GM10847 (cell line): ENCODE measurements around the gene GLOD4.
A peak's percentile ranks its signal among the peaks of the same experiment; 100 is the strongest.

Experiments
- POLR2A ChIP-seq: IDR thresholded peaks from 2 replicates; pipeline ENCODE4 v1.6.1; 2011; ENCODE audit not compliant: insufficient read length; ENCODE audit errors: extremely low read depth

Gene GLOD4

GRCh38 chr17:746181-746580 lies 35.9 kb downstream of the GLOD4 start:
- TF ChIP-seq POLR2A: no peak

GRCh38 chr17:745406-745805 lies 36.7 kb downstream of the GLOD4 start:
- no peak for TF ChIP-seq POLR2A

GRCh38 chr17:744937-745336 lies 37.1 kb downstream of the GLOD4 start:
- no peak for TF ChIP-seq POLR2A

DNA sequence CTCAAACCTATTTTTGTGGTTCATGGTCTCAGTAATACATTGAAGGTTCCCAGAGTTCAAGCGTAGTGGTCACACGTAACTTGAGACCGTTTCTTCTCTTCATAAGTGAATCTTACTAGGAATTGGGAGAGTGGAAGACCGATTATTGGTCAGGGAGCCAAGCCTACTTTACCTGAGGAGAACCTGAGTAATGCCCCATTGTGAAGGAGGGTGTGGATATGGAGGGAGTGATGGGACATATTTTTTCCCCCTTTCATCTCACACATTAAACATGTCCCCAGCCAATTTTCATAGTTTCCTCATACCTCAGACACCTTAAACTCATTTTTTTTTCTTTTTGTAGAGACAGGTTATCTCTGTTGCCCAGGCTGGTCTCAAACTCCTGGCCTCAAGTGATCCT lies 38.9 kb downstream of the GLOD4 start:
- no peak for TF ChIP-seq POLR2A

- TF ChIP-seq POLR2A: no peak
Measured at GRCh38 chr17:742147-742793, 39.8 kb downstream of the GLOD4 start.

- no peak for TF ChIP-seq POLR2A
Measured at GRCh38 chr17:740240-741017, 41.7 kb downstream of the GLOD4 start.

- TF ChIP-seq POLR2A: no peak
Measured at GRCh38 chr17:737561-738113, 44.4 kb downstream of the GLOD4 start.

- no peak for TF ChIP-seq POLR2A
Measured at GRCh38 chr17:733743-734142, 48.3 kb downstream of the GLOD4 start.

GRCh38 chr17:732902-733720 lies 49.0 kb downstream of the GLOD4 start:
- TF ChIP-seq POLR2A: no peak

DNA sequence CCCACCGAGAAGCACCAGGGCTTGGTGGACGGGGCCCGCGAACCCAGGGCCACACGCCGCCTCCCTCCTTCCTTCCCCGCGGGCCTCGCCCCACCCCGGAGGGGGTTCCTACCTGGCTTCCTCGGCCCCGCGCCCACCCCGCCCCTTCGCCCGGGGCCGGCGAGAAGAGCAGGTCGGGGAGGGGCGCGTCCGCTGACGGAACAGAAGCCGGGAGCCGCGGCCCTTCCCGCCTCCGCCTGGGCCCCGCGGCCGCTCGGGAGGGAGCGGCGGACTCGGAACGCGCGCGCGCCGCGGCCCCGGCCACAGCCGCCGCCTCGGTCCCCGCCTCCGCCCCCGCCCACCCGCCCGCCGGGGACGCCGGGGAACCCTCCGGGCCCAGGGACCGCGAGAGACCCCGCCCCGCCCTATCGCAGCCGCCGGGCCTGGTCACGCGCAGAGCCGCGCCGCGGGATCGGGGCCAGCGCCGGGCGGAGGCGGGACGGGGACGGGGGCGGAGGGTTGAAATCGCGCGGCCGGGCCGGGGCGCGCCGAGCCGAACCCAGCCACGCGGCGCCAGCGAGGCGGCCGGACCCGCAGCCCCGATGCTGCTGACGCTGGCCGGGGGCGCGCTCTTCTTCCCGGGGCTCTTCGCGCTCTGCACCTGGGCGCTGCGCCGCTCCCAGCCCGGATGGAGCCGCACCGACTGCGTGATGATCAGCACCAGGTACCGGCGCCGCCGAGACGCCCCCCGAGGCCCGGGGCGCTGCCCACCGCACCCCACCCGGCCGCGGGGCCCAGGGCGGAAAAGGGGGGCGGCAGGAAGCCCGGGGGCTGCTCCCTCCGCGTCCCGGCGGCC lies 49.8 kb downstream of the GLOD4 start, which contains the start of gene TLCD3A:
Gene TLCD3A, plus strand, starts transcription at position 530 of the 835 bp plus-strand sequence. Its CDS starts 52 bp downstream, at position 582.
- peak; percentile 29 for TF ChIP-seq POLR2A

- TF ChIP-seq POLR2A: no peak
Measured at GRCh38 chr17:731644-732066, 50.4 kb downstream of the GLOD4 start.

GRCh38 chr17:728911-729310 lies 53.2 kb downstream of the GLOD4 start:
- TF ChIP-seq POLR2A: no peak

DNA sequence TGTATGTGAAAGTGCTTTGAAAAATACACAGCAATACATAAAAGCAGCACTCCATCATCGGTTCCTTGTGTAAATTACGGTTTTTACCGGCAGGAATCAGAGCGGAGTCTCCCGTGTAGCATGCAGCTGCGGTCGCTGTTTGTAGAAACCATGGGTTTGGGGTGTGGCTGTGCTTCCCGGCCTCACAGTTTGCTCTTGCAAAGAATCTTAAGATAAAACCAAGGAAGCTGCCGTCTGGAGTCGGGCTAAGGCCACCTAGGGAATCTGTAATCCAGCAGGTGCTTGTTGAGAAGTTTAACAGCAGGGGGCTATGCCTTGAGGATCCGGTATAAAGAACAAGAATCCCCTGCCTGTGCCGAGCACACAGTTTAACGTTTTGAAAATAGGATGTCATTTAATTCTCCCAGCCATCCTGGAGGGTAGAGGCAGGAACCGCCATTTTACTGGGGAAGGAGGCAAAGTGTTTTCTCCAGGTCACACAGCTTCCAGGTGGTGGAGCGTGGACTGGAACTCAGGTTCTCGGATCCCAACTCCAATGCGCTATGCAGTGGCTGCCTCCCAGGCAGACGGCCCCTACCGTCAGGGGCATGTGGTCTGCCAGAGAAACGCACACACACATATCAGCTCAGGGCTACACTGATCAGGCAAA lies 55.7 kb downstream of the GLOD4 start:
- TF ChIP-seq POLR2A: no peak

DNA sequence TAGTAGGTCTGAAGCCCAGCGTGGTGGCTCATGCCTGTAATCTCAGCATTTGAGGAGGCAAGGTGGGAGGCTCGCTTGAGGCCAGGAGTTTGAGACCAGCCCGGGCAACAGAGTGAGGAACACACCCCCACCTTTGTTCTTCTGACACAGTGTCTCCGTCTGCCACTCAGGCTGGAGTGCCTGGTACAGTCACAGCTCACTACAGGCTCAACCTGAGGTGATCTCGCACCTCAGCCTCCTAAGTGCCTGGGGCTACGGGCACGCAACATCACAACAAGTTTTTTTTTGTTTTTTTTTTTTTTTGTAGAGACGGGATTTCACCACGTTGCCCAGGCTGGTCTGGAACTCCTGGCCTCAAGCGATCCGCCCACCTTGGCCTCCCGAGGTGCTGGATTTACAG lies 56.3 kb downstream of the GLOD4 start:
- no peak for TF ChIP-seq POLR2A
